NCI-H2029 (cell line): Measurements from ENCODE around the gene DIP2B.

Experiments
- DNase-seq: peaks from one replicate; lab custom pipeline; 2025; lab: John Stamatoyannopoulos, UW

DIP2B gene

DNA sequence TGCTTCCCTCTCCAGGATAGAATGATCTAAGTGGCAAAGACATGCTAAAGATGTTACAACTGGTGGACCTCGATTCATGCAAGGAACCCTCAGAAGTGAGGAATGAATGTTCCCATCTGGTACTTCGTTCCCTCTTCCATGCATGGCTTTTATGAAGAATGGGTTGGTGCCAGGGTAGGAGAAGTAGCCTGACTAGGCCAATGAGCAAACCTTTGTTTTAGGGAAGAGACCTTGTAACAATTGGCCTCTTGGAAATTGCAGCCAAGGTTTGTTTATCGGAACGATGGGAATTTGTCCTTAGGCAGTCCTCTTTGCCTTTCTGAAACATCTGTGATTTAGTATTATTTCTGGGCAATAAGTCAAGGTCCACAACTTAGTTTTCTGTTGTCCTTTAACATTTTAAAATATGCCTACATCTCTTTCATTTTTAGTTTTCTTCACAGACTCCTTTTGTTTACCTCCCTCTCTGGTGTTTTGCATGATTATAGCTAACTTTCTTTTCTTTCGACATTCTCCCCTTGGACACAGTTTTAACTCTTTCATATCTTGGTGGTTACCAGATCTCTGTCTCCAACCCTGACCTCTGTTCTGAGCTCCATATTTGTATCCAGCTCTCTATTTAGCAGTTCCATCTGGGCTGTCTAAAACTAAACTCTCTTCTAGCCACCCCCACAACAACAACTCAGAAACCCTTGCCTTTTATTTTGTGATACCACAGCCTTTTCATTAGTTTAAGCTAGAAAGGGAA lies 70.0 kb downstream of the DIP2B start:
- DNase-seq, result no peak

DNA sequence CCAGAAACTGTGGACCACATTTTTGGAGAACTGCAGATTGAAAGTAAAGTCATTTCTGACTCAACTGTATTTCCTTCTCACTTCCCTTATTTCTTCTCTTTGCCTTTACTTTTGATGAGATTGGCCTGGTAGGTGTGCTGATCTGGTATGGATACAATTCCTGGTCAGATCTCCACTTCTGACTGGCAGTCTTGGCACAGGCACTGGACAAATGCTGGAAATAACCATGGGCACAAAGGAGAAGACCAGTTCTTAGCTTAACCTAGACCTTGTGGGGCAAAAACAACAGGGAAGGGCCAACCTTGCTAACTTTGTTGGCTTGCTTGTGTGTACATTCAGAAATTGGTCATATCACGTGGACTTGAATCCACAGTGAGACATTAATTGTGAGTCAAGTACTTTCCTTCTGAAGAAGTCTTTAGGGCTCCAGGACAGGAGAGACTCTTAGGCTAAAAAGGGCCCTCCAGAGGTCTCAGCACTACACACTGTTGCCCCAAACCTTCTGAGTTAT lies 75.0 kb downstream of the DIP2B start:
- no peak for DNase-seq

DNA sequence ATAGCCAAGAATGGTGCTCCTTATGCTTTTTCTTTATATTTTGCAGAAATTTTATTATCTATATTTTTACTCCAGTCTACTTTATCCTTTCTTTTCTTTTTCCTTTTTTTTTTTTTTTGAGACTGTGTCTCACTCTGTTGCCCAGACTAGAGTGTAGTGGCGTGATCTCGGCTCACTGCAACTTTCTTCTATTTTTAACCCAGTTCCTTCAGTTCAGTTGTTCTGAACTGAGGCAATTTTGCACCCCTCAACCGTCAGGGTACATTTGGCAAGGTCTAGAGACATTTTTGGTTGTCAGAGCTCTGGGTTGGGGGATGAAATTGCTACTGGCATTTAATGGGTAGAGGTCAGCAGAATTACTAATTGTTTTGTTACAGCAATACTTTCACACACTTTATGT lies 75.7 kb downstream of the DIP2B start:
- no peak for DNase-seq

DNA sequence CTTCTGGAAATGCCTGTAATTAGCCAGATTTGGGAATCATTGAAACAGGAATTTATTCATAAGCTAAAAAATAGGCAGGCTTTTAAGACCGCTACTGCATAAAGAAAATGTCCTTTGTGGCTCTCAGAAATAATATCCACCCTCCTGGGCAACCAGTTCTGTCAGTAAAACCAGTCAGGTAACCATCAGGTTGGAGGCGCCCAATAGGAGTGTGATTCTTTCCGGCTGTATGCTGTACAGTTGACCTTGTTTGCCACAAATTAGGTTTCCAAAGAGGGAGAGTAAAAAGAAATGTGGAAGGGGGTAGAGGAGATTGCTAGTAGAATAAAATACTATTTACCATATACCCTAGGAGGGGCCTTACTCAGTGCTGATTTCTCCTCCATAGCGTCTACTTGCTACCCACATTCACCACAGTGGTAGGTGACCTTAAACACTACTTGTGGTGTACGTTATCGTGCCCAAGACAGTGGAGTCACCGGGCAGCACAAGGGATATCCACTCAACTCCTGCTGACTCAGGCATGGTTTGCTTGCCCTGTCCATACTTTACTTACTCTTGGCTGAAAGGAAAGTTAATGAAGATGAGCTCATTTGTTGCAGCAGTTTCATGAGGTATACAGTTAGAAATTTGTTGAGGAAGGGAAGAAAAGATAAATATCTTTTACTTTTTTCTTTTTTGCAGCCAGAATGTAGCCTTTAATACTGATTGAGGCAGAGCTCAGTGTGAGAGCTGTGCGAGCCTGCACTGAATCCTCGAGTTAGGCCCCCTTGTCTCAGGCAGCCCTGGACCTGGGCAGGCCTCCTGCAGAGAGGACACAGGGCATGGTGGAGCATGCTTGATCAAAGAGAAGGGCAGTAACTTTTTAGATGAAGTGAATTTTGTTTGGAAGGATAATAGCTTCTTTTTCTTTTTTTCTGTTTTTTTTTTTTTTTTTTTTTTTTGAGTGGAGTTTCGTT lies 76.7 kb downstream of the DIP2B start:
- DNase-seq, result no peak

DNA sequence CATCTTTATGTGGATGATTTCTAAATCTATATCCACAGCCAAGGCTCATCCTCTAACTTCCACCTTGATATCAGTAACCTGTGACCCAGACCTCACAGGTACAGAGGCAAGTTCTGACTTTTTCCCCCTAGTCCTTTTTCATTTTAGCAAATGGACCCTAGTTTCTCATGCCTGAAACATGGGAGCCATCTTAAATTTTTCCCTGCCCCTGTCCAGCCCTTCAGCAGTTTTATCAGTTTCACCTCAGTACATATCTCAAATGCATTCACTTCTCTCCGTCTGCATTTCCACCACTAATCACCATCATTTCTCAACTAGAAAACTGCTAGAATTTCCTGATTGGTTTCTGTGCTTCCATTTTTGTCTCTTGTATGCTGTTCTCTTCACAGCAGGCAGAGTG lies 79.3 kb downstream of the DIP2B start:
- no peak for DNase-seq

DNA sequence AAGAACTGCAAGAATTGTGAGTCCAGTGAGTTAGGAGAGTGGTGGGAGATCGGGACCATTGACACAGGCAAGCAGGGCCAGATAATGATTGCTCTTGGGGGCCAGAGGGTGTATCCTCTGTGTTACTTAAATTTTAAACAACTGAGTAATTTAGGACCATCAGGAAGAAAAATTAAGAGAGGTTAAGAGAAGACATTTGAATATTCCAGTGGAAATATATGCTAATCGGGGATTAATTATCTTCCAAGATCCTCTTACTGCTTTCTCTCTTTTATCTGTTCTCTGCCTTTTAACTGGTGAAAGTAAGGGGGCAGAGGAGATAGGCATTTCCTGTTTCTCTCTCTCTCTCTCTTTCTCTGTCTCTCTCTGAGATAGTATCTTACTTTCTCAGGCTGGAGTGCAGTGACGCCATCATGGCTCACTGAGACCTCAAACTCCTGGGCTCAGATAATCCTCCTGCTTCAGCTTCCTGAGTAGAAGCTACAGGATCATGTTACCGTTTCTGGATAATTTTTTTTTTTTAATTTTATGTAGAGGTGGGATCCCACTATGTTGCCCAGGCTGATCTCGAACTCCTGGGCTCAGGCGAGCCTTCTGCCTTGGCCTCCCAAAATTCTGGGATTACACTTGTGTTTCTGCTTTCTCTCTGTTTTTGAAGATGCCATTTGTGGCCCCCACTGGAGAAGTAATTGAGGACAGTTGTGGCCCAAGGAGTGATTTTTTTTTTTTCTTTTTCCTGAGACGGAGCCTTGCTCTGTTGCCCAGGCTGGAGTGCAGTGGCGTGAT lies 85.1 kb downstream of the DIP2B start:
- DNase-seq, result no peak

DNA sequence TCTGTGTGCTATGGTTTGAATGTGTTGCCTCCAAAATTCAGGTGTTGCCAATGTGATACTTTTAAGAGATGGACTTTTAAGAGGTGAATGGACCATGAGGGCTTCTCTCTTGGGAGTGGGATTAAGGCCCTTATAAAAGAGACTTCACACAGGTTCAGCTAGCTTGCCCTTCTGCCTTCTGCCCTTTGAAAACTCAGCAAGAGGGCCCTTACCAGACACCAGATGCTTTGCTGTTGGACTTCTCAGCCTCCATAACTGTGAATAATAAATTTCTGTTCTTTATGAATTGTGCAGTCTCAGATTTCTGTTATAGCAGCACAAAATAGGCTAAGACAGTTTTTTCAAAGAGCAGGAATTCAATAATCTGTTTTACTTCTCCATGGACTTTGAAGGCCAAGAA lies 86.1 kb downstream of the DIP2B start:
- no peak for DNase-seq

DNA sequence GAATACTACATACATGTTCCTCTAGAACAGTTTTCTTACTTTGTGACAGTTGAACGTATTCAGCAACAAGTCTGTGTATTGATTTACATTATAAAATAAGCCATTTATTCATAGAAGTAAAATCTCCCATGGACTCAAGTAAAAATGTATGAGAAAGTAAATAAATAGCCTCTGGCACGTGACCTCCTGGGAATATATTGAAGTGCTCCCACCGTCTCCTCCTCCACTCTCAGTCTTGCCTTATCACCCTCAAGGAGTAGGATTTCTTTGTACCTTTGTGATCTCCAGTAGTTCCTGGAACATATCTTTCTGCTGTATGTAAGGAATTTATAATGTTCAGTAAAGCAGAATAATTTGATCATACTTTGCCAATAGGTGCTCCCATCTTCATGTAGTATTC lies 90.9 kb downstream of the DIP2B start:
- DNase-seq, result no peak

DNA sequence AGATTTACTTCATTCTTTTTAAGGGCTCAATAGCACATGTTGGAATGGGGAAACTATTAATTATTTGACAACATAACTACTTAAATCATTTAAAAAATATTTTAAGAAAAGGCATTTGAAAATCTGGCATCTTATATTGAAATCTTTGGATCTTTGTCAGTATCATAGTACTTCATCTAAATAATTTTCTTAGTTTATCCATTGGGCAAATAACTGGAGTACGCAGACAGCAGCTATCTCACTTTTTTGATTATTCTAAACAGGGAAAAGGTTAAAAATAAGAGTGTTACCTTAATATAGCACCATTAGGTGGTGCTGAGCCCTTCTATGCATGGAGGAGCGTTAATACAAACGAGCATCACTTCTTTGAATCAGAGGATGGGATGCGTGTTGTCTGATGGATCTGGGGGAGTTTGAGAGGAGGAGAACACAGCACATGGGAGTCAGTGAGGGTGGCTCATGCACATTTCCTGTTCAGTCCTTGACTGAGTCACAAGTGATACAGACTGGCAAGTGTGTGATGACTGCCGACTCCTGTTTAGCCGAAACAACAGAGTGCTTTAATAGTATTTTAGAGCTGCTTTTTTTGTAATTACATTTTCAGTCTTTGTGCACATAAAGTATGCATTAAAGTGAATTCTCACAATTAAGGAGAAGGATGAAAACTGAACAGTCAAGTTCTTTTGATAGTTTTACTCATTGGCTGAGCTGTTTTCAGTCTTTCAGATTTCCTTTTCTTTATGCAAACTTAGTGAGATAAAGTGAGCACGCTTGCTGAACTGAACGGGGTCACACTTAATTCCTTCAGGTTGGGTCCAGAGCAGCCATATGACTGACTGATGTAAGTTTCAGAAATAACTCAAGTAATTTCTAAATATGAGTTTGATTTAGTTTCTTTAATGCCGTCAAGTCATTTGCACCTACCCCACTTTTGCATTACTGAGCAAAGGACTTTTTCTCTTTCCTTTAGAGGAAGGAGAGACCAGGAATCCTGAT lies 92.7 kb downstream of the DIP2B start:
- DNase-seq, result no peak

DNA sequence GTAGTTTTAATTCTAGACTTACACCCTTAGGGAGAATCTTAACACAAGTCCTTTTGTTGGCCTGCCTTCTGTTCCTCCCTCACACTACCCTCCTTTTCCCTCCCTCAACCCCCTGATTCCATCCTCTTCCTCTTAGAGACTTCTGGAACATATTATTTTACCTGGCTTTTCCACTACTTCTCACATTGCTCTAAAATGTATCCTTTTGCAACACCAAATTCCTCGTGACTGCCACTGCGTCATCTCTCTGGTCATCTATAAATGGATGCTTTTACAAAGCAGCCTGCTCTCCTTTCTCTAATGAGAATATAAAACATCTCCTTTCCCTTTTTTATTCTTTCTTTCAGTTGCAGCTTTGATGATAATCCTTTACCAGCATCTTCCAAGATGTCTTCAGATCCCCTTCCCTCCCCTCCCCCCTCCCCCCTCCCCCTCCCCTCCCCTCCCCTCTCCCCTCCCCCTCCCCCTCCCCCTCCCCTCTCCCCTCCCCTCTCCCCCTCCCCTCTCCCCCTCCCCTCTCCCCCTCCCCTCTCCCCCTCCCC lies 93.6 kb downstream of the DIP2B start:
- no peak for DNase-seq

DNA sequence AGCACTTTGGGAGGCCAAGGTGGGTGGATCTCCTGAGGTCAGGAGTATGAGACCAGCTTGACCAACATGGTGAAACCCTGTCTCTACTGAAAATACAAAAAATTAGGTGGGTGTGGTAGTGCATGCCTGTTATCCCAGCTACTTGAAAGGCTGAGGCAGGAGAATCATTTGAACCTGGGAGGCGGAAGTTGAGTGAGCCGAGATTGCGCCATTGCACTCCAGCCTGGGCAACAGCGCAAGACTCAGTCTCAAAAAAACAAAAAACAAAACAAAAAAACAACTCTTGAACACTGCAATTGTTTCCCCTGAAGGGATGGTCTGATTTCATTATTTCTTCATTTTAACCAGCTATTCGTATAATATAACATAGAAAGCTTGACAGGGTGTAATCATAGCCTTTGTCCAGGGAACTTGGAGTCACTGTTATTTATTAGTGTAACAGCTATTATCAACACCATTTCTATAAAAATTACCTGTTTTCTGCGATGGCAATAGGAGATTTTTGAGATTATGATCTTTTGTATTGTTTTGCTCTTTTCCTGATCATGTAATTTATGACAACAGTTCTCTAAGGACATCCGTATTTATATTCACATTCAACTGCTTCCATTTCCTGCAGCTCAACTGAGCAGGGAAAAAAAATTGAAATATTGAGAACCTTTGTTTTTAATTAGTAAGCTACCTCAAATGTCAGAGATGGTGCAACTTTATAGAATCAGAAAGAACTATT lies 94.7 kb downstream of the DIP2B start:
- no peak for DNase-seq

DNA sequence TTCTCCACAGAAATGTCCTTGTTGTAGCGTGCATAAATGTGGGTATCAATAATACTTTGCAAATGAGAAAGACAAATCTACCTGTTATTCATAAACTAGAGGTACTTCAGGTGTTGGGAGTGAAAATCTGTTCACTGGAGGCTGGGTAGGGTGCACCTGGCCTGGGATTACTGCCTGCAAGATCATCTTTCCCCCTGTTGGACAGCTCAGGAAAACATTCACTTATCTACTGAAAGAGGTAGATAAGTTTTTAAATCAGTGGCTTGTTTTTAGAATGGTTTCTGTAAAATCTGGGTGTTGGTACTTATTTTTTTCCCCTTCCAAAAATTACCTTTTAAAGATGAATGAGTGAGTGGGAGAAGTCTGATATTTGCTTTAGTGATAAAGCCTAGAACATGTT lies 95.6 kb downstream of the DIP2B start:
- no peak for DNase-seq

DNA sequence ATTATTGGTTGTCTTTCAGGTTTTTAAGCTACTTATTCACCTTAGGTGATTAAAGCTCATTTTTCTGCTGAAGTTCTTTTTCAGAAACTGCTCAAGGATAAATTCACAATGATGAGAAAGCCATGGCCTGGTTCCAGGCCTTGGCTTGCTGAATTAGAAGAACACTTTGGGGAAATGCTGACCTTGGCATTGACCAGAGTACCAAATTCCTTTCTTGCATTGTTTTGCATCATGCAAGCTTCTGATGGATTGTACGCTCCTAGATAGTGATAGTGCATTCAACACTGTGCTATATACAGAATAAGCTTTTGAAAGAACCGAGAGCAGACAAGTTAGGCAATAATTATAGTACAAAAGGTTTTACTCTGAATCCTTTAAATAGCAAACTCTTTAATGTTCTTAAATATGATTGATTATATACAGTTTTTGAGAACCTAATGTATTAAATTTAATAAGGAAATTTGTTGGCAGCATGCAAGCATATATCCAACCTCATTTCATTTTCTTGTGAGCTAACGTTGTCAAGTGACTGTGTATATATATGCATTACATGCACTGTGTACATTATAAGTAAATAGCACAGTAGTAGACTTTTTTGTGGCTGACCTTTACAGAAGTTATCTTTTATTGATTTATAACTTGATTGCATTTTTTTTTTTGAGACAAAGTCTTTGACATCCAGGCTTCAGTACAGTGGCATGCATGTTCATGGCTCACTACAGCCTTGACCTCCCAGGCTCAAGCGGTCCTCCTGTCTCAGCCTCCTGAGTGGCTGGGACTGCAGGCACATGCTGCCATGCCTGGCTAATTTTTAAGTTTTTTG lies 99.2 kb downstream of the DIP2B start:
- DNase-seq, result no peak

DNA sequence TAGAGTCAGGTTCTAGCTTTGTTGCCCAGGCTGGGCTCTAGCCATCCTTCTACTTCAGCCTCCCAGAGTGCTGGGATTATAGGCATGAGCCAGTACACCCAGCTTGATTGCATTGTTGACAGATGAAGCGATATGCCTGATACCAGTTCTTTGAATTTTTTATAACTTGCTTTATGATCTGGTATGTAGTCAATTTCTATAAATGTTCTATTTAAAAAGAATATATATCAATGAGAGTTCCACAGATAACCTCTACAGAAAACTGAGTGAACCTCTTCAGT lies 99.8 kb downstream of the DIP2B start:
- DNase-seq, result no peak

DNA sequence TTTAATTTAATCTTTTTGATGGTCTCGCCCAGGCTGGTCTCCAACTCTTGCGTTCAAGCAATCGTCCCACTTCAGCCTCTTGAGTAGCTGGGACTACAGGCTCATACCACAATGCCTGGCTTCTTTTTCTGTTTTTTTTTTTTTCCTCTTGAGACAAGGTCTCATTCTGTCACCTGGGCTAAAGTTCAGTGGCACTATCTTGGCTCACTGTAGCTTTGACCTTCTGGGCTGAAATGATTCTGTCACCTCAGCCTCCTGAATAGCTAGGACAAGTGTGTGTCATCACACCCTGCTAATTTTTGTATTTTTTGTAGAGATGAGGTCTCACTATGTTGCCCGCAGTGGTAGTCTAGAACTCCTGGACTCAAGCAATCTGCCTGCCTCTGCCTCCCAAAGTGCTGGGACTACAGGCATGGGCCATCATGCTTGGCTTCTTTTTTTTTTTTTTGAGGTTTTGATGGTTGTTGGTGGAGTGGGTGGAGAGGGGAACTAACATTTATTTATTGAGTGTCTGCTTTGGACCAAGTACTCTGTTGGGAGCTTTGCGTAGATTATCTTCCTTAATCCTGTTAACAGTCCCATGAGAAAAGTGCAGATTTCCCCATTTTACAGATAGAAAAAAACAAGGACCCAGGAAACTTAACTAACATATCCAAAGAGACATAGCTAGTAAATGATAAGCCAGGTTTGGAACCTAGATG lies 102.0 kb downstream of the DIP2B start:
- no peak for DNase-seq

DNA sequence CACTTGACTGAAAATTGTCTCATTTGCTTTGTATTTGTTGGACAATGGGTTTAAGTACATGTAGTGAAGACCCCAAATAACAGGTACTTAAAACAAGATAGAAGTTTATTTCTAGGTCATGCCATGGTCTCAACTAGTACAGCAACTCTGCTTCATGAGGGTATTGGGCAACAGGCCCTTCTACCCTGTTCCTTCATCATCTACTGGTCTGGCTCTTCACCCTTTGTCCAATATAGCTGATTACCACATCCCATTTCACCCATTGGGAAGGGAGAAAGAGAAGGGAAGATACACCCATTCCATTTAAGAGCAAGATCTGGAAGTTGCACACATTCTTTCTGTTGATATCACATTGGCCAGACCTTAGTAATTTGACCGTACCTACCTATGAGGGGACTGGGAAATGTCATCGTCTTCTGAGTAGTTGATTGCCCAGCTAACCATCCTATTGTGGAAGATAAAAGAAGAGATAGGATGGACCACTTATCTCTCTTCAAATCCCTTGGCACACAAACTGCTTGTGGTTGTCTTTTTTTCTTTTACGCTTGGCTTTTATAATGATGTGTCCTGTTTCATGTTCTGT lies 104.6 kb downstream of the DIP2B start:
- DNase-seq, result no peak

DNA sequence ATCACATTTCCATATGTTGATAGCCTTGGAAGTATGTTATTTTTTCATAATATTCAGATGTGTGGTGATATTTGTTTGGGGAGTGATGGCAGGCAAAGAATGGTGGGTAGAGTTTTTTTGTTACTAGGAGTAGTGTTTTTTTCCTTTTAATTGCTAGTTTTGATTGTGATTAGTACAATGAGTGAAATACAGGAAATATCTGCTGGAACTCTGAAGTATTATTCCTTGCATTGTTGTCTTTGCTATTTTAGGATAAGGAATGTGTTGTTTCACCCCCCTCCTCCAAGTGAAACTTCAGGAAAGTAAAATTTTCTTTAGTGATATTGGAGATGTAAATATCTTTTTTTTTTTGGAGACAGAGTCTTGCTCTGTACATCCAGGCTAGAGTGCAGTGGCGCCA lies 105.4 kb downstream of the DIP2B start:
- DNase-seq, result no peak

DNA sequence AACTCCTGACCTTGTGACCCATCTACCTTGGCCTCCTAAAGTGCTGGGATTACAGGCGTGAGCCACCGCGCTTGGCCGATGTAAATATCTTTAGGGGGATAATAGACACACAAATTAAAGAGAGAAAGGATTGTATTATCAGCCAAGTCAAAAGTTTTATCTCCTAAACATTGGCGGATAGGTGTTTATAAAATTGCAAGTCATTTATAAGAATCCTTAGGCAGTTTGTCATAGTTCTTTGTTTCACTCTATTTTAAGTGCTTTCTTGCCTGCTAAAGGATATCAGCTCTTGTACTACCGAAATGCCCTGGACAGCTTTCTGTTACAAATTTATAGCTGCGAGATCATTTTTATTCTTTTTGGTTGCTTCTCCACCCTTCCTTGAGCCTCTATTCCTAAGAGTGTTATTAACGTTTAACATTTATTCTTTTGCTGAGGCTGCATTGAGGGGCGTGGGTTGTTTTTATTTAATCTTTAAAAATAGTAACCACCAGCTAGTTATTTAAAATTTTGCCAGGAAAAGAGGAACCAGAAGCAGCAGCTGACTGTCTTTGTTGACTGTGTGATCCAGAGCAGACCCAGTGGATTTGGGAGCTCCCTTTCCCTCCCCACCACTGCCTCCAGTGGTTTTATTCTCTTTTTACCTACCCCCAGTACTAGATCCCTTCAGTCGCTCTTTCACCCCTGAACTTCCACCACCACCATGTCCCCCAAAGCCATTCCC lies 106.4 kb downstream of the DIP2B start:
- no peak for DNase-seq
